ENCODE data around the gene POLR1B.
"Not testable (repeated sequence)": the region's sequence is repeated elsewhere in the genome, so short reads cannot be mapped to it uniquely, and the experiment has no call there.

The POLR1B gene

GRCh38 chr2:112528541-112528940 lies 13.7 kb upstream of the POLR1B start:
- Histone ChIP-seq H3K27ac (no peak overlapping the region), H3K27me3 (ENCODE audit: insufficient read depth, low read depth, severe bottlenecking) (no peaks in the 10 kb centered on the region), H3K36me3 (peaks cover 21% of the 10 kb centered on the region), H3K4me3 (ENCODE audit: low read depth, low read length) (no peak overlapping the region), H3K9me3 (ENCODE audit: severe bottlenecking) (no peaks in the 10 kb centered on the region)
- TF ChIP-seq CTCF (IDR thresholded peaks at IDR 0.05; ENCODE audit: low read depth, low read length) = no peak
- DNase-seq = no peak

GRCh38 chr2:112529757-112530156 lies 12.5 kb upstream of the POLR1B start:
- H3K36me3 ChIP-seq = peaks cover 21% of the 10 kb centered on the region
- DNase-seq = no peak
- no peak overlapping the region for H3K27ac ChIP-seq
- no peak for TF ChIP-seq CTCF (IDR thresholded peaks at IDR 0.05; ENCODE audit: low read depth, low read length)
- no peaks in the 10 kb centered on the region for H3K27me3 ChIP-seq (ENCODE audit: insufficient read depth, low read depth, severe bottlenecking)
- H3K9me3 ChIP-seq (ENCODE audit: severe bottlenecking) = no peaks in the 10 kb centered on the region
- no peak overlapping the region for H3K4me3 ChIP-seq (ENCODE audit: low read depth, low read length)

- TF ChIP-seq CTCF (IDR thresholded peaks at IDR 0.05; ENCODE audit: low read depth, low read length) = no peak
Measured at GRCh38 chr2:112530728-112531127, 11.5 kb upstream of the POLR1B start.

GRCh38 chr2:112534826-112535225 lies 7.4 kb upstream of the POLR1B start:
- H3K27ac ChIP-seq = no peak overlapping the region
- H3K4me3 ChIP-seq (ENCODE audit: low read depth, low read length) = no peak overlapping the region
- DNase-seq = no peak
- H3K9me3 ChIP-seq (ENCODE audit: severe bottlenecking) = peaks cover 5% of the 10 kb centered on the region
- H3K36me3 ChIP-seq = peaks cover 9% of the 10 kb centered on the region
- no peaks in the 10 kb centered on the region for H3K27me3 ChIP-seq (ENCODE audit: insufficient read depth, low read depth, severe bottlenecking)
- no peak for TF ChIP-seq CTCF (IDR thresholded peaks at IDR 0.05; ENCODE audit: low read depth, low read length)

More at GRCh38 chr2:112530728-112531127, 11.5 kb upstream of the POLR1B start:
- Histone ChIP-seq H3K36me3 (peaks cover 21% of the 10 kb centered on the region), H3K27ac (no peak overlapping the region), H3K27me3 (ENCODE audit: insufficient read depth, low read depth, severe bottlenecking) (no peaks in the 10 kb centered on the region), H3K4me3 (ENCODE audit: low read depth, low read length) (no peak overlapping the region), H3K9me3 (ENCODE audit: severe bottlenecking) (no peaks in the 10 kb centered on the region)
- DNase-seq = no peak

- not testable (repeated sequence) for H3K4me3 ChIP-seq (ENCODE audit: low read depth, low read length); H3K36me3 ChIP-seq; H3K27me3 ChIP-seq (ENCODE audit: insufficient read depth, low read depth, severe bottlenecking); H3K9me3 ChIP-seq (ENCODE audit: severe bottlenecking); H3K27ac ChIP-seq; DNase-seq
Measured at GRCh38 chr2:112536665-112537064, 5.6 kb upstream of the POLR1B start.

- H3K4me3 ChIP-seq (ENCODE audit: low read depth, low read length) = no peak overlapping the region
- no peak overlapping the region for H3K27ac ChIP-seq
- no peaks in the 10 kb centered on the region for H3K27me3 ChIP-seq (ENCODE audit: insufficient read depth, low read depth, severe bottlenecking)
- H3K36me3 ChIP-seq = 0 out of 2 replicates have a peak, but pooled peaks cover 2% of the 10 kb centered on the region
- peaks cover 5% of the 10 kb centered on the region for H3K9me3 ChIP-seq (ENCODE audit: severe bottlenecking)
- TF ChIP-seq CTCF (IDR thresholded peaks at IDR 0.05; ENCODE audit: low read depth, low read length) = no peak
- DNase-seq = no peak
Measured at GRCh38 chr2:112539306-112539705, 3.0 kb upstream of the POLR1B start.

Data from WERI-Rb-1 (cell line).